Breast epithelium (tissue), 4 donors: ENCODE results near the gene FUT2. TPM values are rescaled to one million over a fixed set of nuclear protein-coding genes. Genes with fewer than 3 reads are reported as not detected.

ENCODE experiments used
- DNase-seq, 2 donors: peaks; one replicate each; pipeline ENCODE4 v3.0.0-alpha.2; 2019; ENCODE audit warnings: low spot score in 2 of 2
- H3K27ac ChIP-seq, 2 donors: fragments of 200-600 bp; sonication (generic) in 1 of 2; one replicate each; pipeline ENCODE4 v1.5.1; 2016 to 2019; ENCODE audit warnings: mild to moderate bottlenecking in 1 of 2
- H3K27me3 ChIP-seq, 2 donors: fragments of 200-600 bp; sonication (generic) in 1 of 2; one replicate each; pipeline versions ENCODE4 v1.5.1 to v1.6.0; 2017 to 2019; ENCODE audit warnings: control low read depth in 1 of 2, mild to moderate bottlenecking in 1 of 2
- H3K36me3 ChIP-seq: fragments of 200-600 bp; one replicate; pipeline ENCODE4 v1.5.1; 2019
- H3K4me1 ChIP-seq, 2 donors: fragments of 200-600 bp; sonication (generic); one replicate each; pipeline ENCODE4 v1.5.1; 2016 to 2019; ENCODE audit warnings: control low read depth in 1 of 2
- H3K4me3 ChIP-seq, 3 donors: fragments of 200-600 bp; sonication (generic); 1 replicate in 2 of 3; 2 replicates in 1 of 3; pipeline ENCODE4 v1.5.1; 2016 to 2019; ENCODE audit warnings: mild to moderate bottlenecking in 3 of 3, moderate library complexity in 2 of 3
- H3K9me3 ChIP-seq, 2 donors: fragments of 200-600 bp; sonication (generic) in 1 of 2; one replicate each; pipeline ENCODE4 v1.5.1; 2016 to 2019; ENCODE audit warnings: control low read depth in 1 of 2
- POLR2A ChIP-seq: fragments of 450-650 bp; IDR thresholded peaks from one replicate; pipeline ENCODE4 v1.6.1; 2016; ENCODE audit warnings: antibody characterized with exemption, mild to moderate bottlenecking, moderate library complexity
- POLR2AphosphoS5 ChIP-seq, 3 donors: sonication (generic); formaldehyde crosslinking; IDR thresholded peaks; one replicate each; pipeline ENCODE4 v1.6.1; 2017; ENCODE audit warnings: antibody characterized with exemption in 3 of 3
- intact Hi-C: fragments of 100-400 bp; cut with DNase I; formaldehyde crosslinking; loops from one replicate; pipeline ENCODE4 v1.15.1; 2023; ENCODE audit warnings: low total_unique reads
- total RNA-seq, 3 donors: library from RNA; depleted of rRNA; stranded (reverse); fragments of >200 nt; gene quantifications; one replicate each; pipeline ENCODE4 v1.1.0, GENCODE V29; 2016
- TF ChIP-seq, protein P1 (sequence below), 3 donors: fragments of 450-650 bp; IDR thresholded peaks; one replicate each; pipeline ENCODE4 v1.5.1; 2016 to 2017; ENCODE audit warnings: antibody characterized with exemption in 3 of 3, mild to moderate bottlenecking in 3 of 3, moderate library complexity in 3 of 3

The FUT2 gene
- total RNA-seq, 3 donors from 2014 or later = 2.6 to 5.9 TPM; not detected in 1

DNA sequence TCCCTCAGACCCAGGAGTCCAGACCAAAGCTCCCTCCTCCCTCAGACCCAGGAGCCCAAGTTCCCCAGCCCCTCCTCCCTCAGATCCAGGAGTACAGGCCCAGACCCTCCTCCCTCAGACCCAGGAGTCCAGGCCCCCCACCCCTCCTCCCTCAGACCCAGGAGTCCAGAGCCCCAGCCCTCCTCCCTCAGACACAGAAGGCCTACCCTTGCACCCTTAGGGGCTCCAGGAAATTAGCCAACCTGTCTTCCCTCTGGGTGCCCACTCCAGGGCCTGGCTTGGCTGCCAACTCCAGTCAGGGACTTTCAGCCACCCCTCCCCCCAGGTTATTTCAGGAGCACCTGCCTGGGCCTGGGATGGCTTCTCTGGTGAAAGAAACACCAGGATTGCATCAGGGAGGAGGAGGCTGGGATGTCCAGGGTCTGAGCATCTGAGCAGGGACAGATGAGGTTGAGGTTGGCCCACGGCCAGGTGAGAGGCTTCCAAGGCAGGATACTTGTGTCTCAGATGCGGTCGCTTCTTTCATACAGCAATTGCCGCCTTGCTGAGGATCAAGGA lies 59.4 kb downstream of the FUT2 start, which contains the start of gene FGF21:
TSS of gene FGF21 (plus strand) at position 441 of the 558 bp plus-strand sequence. CDS start 713 bp downstream, outside the sequence.
- H3K4me1 ChIP-seq = no peaks in the 10 kb centered on the region
- H3K27ac ChIP-seq = no peak within 1 kb of the TSS
- H3K4me3 ChIP-seq = no peak within 1 kb of the TSS
- TF ChIP-seq, protein P1, sequence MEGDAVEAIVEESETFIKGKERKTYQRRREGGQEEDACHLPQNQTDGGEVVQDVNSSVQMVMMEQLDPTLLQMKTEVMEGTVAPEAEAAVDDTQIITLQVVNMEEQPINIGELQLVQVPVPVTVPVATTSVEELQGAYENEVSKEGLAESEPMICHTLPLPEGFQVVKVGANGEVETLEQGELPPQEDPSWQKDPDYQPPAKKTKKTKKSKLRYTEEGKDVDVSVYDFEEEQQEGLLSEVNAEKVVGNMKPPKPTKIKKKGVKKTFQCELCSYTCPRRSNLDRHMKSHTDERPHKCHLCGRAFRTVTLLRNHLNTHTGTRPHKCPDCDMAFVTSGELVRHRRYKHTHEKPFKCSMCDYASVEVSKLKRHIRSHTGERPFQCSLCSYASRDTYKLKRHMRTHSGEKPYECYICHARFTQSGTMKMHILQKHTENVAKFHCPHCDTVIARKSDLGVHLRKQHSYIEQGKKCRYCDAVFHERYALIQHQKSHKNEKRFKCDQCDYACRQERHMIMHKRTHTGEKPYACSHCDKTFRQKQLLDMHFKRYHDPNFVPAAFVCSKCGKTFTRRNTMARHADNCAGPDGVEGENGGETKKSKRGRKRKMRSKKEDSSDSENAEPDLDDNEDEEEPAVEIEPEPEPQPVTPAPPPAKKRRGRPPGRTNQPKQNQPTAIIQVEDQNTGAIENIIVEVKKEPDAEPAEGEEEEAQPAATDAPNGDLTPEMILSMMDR (IDR thresholded peaks at IDR 0.05) = no peak
- TF ChIP-seq POLR2A (no peak), POLR2AphosphoS5 (IDR thresholded peaks at IDR 0.05) (no peak)
- intact Hi-C loops = loop anchor here (5.0 kb wide), 1 partner anchor 1228 kb away; no protein-coding TSS in a partner anchor
- H3K9me3 ChIP-seq = no peaks in the 10 kb centered on the region
- H3K27me3 ChIP-seq = no peaks in the 10 kb centered on the region
- DNase-seq = no peak
- H3K36me3 ChIP-seq = no peaks in the 10 kb centered on the region

Other genes with a start within 250 kb of the FUT2 start
- 10 to 100 TPM; 25.0 to 35.4 (median 30.1) TPM for gene GRWD1, start 250.0 kb upstream of the FUT2 start, total RNA-seq
- 1 to 10 TPM in 2 of 3 donors, under 1 TPM in 1; 0.80 to 1.6 (median 1.0) TPM for gene KCNJ14, start 240.4 kb upstream of the FUT2 start, total RNA-seq
- 10 to 100 TPM; 42.2 to 74.7 (median 70.4) TPM for gene CYTH2, start 226.6 kb upstream of the FUT2 start, total RNA-seq
- 1 to 10 TPM in 2 of 3 donors, not detected in 1; 1.3 to 2.9 TPM for gene LMTK3, start 184.1 kb upstream of the FUT2 start, total RNA-seq
- 1 to 10 TPM in 2 of 3 donors, not detected in 1; 5.6 to 7.5 TPM for gene SULT2B1, start 143.8 kb upstream of the FUT2 start, total RNA-seq
- not detected for gene SPACA4, start 89.2 kb upstream of the FUT2 start, total RNA-seq
- 1 to 10 TPM in 2 of 3 donors, not detected in 1; 3.3 to 5.6 TPM for gene FAM83E, start 80.9 kb upstream of the FUT2 start, total RNA-seq
- gene RPL18, start 76.8 kb upstream of the FUT2 start, total RNA-seq = 1,000 to 10,000 TPM; 1,880 to 2,937 (median 2,507) TPM
- gene SPHK2, start 76.5 kb upstream of the FUT2 start, total RNA-seq = 10 to 100 TPM in 2 of 3 donors, 1 to 10 TPM in 1; 7.4 to 10.8 (median 10.5) TPM
- 10 to 100 TPM in 1 of 3 donors, 1 to 10 TPM in 2; 3.9 to 10.8 (median 5.0) TPM for gene DBP, start 58.6 kb upstream of the FUT2 start, total RNA-seq
- 10 to 100 TPM in 1 of 3 donors, 1 to 10 TPM in 2; 2.2 to 14.2 (median 9.8) TPM for gene CA11, start 49.8 kb upstream of the FUT2 start, total RNA-seq
- 1 to 10 TPM in 2 of 3 donors, under 1 TPM in 1; 0.64 to 2.9 (median 2.6) TPM for gene NTN5, start 23.0 kb upstream of the FUT2 start, total RNA-seq
- gene MAMSTR, start 23.8 kb downstream of the FUT2 start, total RNA-seq = 1 to 10 TPM in 2 of 3 donors, under 1 TPM in 1; 0.32 to 1.9 (median 1.3) TPM
- gene RASIP1, start 44.6 kb downstream of the FUT2 start, total RNA-seq = 10 to 100 TPM in 2 of 3 donors, 1 to 10 TPM in 1; 7.7 to 28.2 (median 10.7) TPM
- under 1 TPM in 1 of 3 donors, not detected in 2; 0.29 TPM for gene IZUMO1, start 50.9 kb downstream of the FUT2 start, total RNA-seq
- gene FUT1, start 56.7 kb downstream of the FUT2 start, total RNA-seq = 1 to 10 TPM in 2 of 3 donors, under 1 TPM in 1; 0.48 to 6.2 (median 3.1) TPM
- not detected for gene FGF21, start 59.6 kb downstream of the FUT2 start, total RNA-seq
- gene BCAT2, start 115.1 kb downstream of the FUT2 start, total RNA-seq = 10 to 100 TPM; 26.9 to 49.0 (median 28.8) TPM
- 10 to 100 TPM; 13.1 to 18.6 (median 14.6) TPM for gene HSD17B14, start 140.5 kb downstream of the FUT2 start, total RNA-seq
- 10 to 100 TPM in 2 of 3 donors, 1 to 10 TPM in 1; 6.4 to 25.6 (median 22.4) TPM for gene PLEKHA4, start 172.6 kb downstream of the FUT2 start, total RNA-seq
- 10 to 100 TPM; 59.6 to 74.2 (median 65.4) TPM for gene PPP1R15A, start 176.4 kb downstream of the FUT2 start, total RNA-seq
- gene TULP2, start 202.8 kb downstream of the FUT2 start, total RNA-seq = under 1 TPM in 2 of 3 donors, not detected in 1; 0.48 to 0.73 TPM
- gene NUCB1, start 204.3 kb downstream of the FUT2 start, total RNA-seq = 100 to 1,000 TPM; 131 to 333 (median 223) TPM
- gene DHDH, start 237.7 kb downstream of the FUT2 start, total RNA-seq = 1 to 10 TPM in 1 of 3 donors, under 1 TPM in 1, not detected in 1; 0.96 to 1.3 TPM